ENCODE measurements around the gene PAX4.

Gene PAX4

DNA sequence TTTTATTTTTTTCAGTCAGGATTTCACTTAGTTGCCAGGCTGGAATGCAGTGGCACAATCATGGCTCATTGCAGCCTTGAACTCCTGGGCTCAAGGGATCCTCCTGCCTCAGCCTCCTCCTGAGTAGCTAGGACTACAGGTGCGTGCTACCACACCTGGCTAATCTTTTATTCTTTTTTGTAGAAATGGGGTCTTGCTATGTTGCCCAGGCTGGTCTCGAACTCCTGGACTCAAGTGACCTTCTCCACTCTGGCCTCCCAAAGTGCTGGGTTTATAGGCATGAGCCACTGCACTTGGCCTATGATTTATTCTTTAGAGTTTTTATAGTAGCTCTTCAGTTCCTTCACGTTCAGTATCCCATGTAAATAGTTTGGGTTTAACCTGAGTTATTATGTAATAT lies 39.6 kb upstream of the PAX4 start:
- Mint-ChIP-seq H3K27me3 (ENCODE audit: low read depth) (no peaks in the 10 kb centered on the region), H3K27ac (no peak overlapping the region), H3K9me3 (no peaks in the 10 kb centered on the region), H3K4me1 (peaks cover 49% of the 10 kb centered on the region), H3K36me3 (ENCODE audit: low read depth) (peaks cover 28% of the 10 kb centered on the region), H3K4me3 (no peak overlapping the region)
- no peak for TF ChIP-seq CTCF (IDR thresholded peaks at IDR 0.05; ENCODE audit: unreplicated experiment in 3 of 3)

- H3K27ac Mint-ChIP-seq, result no peak overlapping the region
- H3K4me1 Mint-ChIP-seq, result peaks cover 39% of the 10 kb centered on the region
- TF ChIP-seq CTCF (IDR thresholded peaks at IDR 0.05; ENCODE audit: unreplicated experiment in 3 of 3), result no peak
- peak overlapping the region in 2 of 3 experiments; percentile 6 to 58 for H3K4me3 Mint-ChIP-seq
- no peaks in the 10 kb centered on the region for H3K27me3 Mint-ChIP-seq (ENCODE audit: low read depth)
- H3K36me3 Mint-ChIP-seq (ENCODE audit: low read depth), result peaks cover 16% of the 10 kb centered on the region
- H3K9me3 Mint-ChIP-seq, result no peaks in the 10 kb centered on the region
Measured at GRCh38 chr7:127655720-127656119, 37.8 kb upstream of the PAX4 start.

DNA sequence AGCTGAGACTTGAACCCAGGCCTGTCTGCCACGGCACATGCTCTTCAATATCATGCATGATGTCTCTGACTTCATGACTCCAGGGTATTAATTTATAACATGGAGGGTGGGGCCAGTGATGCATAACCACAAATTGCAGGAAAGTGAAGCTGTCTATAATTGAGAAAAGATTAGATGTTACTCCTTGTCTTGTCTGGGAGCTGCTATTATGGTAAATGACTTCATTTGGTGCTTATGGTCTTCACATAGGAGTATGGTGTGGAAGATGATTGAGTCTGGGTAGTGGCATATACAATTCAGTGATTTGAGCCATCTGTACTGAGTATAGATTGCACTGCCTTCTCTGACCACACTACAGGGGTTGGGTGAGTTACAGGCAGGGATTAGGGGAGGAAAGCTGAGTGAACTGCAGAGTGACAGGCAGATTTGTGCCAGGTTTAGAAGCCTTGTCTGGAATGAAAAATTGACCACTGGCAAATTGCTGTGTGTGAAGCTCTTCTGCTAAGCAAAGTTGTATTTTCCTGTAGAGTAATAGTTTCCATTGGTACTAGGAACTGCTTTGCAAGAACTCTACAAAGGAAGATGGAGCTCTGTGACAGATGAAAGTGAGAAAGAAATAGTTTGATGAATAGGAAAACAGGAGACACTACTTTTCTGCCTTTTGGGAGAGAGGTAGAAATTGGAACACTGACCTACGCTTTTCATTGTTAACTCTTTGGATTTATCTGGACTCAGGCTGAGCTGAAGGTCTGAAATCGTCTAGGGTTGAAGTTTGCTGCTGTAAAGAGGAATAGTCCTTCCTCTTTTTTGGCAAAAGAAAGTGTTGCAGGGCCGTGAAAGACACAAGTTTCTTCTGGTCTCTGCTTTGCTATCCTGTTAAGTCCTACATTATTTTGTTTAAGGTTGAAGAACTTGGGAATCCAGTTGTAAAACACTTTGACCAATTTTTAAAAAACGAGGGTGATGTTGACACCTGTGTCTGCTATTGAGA lies 36.8 kb upstream of the PAX4 start:
- no peak for TF ChIP-seq CTCF (IDR thresholded peaks at IDR 0.05; ENCODE audit: unreplicated experiment in 3 of 3)
- no peaks in the 10 kb centered on the region for H3K9me3 Mint-ChIP-seq
- no peaks in the 10 kb centered on the region for H3K27me3 Mint-ChIP-seq (ENCODE audit: low read depth)
- H3K4me3 Mint-ChIP-seq, result peak overlapping the region in 1 of 3 experiments; percentile 98
- peaks cover 37% of the 10 kb centered on the region for H3K4me1 Mint-ChIP-seq
- H3K27ac Mint-ChIP-seq, result peak overlapping the region in 2 of 3 experiments; percentile 24 to 29
- peaks cover 15% of the 10 kb centered on the region for H3K36me3 Mint-ChIP-seq (ENCODE audit: low read depth)

DNA sequence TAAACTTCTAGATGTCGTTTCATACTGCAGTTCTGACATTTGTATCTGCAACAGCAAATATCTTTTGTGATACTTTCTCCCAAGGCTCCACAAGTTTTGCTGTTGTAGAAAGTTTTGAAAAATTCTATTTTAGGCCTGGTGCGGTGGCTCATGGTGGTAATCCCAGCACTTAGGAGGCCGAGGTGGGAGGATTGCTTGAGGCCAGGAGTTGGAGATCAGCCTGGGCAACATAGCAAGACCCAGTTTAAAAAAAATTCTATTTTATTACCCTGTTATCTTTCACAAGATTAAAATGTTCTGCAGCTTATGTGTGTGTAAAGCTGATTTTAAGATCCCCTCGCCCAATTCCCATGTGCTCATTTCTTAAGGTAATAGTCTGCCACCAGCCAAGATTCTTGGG lies 35.5 kb upstream of the PAX4 start:
- peaks cover 37% of the 10 kb centered on the region for H3K4me1 Mint-ChIP-seq
- peak overlapping the region in 1 of 3 experiments; percentile 37 for H3K27ac Mint-ChIP-seq
- no peaks in the 10 kb centered on the region for H3K9me3 Mint-ChIP-seq
- H3K4me3 Mint-ChIP-seq, result peak overlapping the region in 1 of 3 experiments; percentile 98
- H3K36me3 Mint-ChIP-seq (ENCODE audit: low read depth), result peaks cover 9% of the 10 kb centered on the region
- H3K27me3 Mint-ChIP-seq (ENCODE audit: low read depth), result no peaks in the 10 kb centered on the region
- no peak for TF ChIP-seq CTCF (IDR thresholded peaks at IDR 0.05; ENCODE audit: unreplicated experiment in 3 of 3)

GRCh38 chr7:127652333-127653248 lies 34.6 kb upstream of the PAX4 start:
- Mint-ChIP-seq H3K4me1 (peaks cover 37% of the 10 kb centered on the region), H3K36me3 (ENCODE audit: low read depth) (peaks cover 5% of the 10 kb centered on the region), H3K4me3 (peak overlapping the region in 1 of 3 experiments; percentile 98), H3K9me3 (no peaks in the 10 kb centered on the region), H3K27ac (no peak overlapping the region), H3K27me3 (ENCODE audit: low read depth) (no peaks in the 10 kb centered on the region)
- TF ChIP-seq CTCF (IDR thresholded peaks at IDR 0.05; ENCODE audit: unreplicated experiment in 3 of 3), result no peak
